Caco-2 (cell line): ENCODE data around the gene LPA. TPM values are rescaled to one million over a fixed set of nuclear protein-coding genes. Genes with fewer than 3 reads are reported as not detected.
"Not testable (repeated sequence)": the region's sequence is repeated elsewhere in the genome, so short reads cannot be mapped to it uniquely, and the experiment has no call there.

Experiments used
- BruUV-seq: library from RNA; stranded (reverse); fragments of 400-500 nt; replicated peaks from 2 replicates; lab custom pipeline; 2021; lab: Mats Ljungman, UMichigan
- CTCF ChIA-PET: fragments of 300-600 bp; sonication (Branson Sonifier 250); formaldehyde crosslinking; loops from one replicate; lab custom pipeline; 2022; ENCODE audit warnings: antibody characterized with exemption; lab: Charles Lee
- POLR2A ChIA-PET: fragments of 300-600 bp; sonication (Branson Sonifier 250); formaldehyde crosslinking; loops from one replicate; lab custom pipeline; 2022; ENCODE audit warnings: antibody characterized with exemption; lab: Charles Lee
- DNase-seq, 2 experiments: peaks; one replicate each; pipeline versions ENCODE4 v3.0.0 to v3.0.0-alpha.2; 2020 to 2022
- H3K27me3 ChIP-seq: replicated peaks from 2 replicates; pipeline ENCODE4 v1.6.0; 2011; ENCODE audit warnings: low read length; ENCODE audit not compliant: control insufficient read depth, insufficient read depth
- H3K36me3 ChIP-seq: 2 replicates; pipeline ENCODE4 v1.5.1; 2011; ENCODE audit warnings: low read length; ENCODE audit not compliant: control insufficient read depth, insufficient read depth
- H3K4me1 ChIP-seq: fragments of 250-450 bp; sonication (Bioruptor Pico); 2 replicates; pipeline ENCODE4 v1.5.1; 2020; ENCODE audit warnings: mild to moderate bottlenecking
- H3K4me3 ChIP-seq: 2 replicates; pipeline ENCODE4 v1.5.1; 2011; ENCODE audit warnings: low read depth, mild to moderate bottlenecking, control low read depth, low read length
- H3K9me3 ChIP-seq: fragments of 250-450 bp; sonication (Bioruptor Pico); 2 replicates; pipeline ENCODE4 v1.5.1; 2020; ENCODE audit warnings: mild to moderate bottlenecking, moderate library complexity
- H3K27ac Mint-ChIP-seq: one replicate; pipeline ENCODE4 v1.8.0; 2022; ENCODE audit warnings: mixed read lengths; ENCODE audit not compliant: unreplicated experiment
- H3K27me3 Mint-ChIP-seq: one replicate; pipeline ENCODE4 v1.8.0; 2022; ENCODE audit warnings: mixed read lengths; ENCODE audit not compliant: insufficient read depth, unreplicated experiment
- H3K36me3 Mint-ChIP-seq: one replicate; pipeline ENCODE4 v1.8.0; 2022; ENCODE audit warnings: mild to moderate bottlenecking, mixed read lengths; ENCODE audit not compliant: insufficient read depth, unreplicated experiment
- H3K4me1 Mint-ChIP-seq: one replicate; pipeline ENCODE4 v1.8.0; 2022; ENCODE audit warnings: low read depth, mixed read lengths; ENCODE audit not compliant: unreplicated experiment
- H3K4me3 Mint-ChIP-seq: one replicate; pipeline ENCODE4 v1.8.0; 2022; ENCODE audit warnings: mild to moderate bottlenecking, moderate library complexity, mixed read lengths; ENCODE audit not compliant: unreplicated experiment
- H3K9me3 Mint-ChIP-seq: one replicate; pipeline ENCODE4 v1.8.0; 2022; ENCODE audit warnings: mixed read lengths; ENCODE audit not compliant: unreplicated experiment
- intact Hi-C: fragments of 100-400 bp; cut with micrococcal nuclease; formaldehyde crosslinking; loops from one replicate; pipeline ENCODE4 v1.10.0; 2022; ENCODE audit not compliant: unreplicated experiment
- total RNA-seq: library from RNA; stranded (reverse); gene quantifications from 2 replicates; pipeline ENCODE4 v1.2.3, GENCODE V29; 2022
- TF ChIP-seq, protein P1 (sequence below), 2 experiments: fragments of 200-600 bp in 1 of 2; IDR thresholded peaks; 1 replicate in 1 of 2; 2 replicates in 1 of 2; pipeline versions ENCODE4 v1.5.1 to v1.8.0; 2011 to 2022; ENCODE audit warnings: antibody characterized with exemption in 1 of 2, control low read depth in 1 of 2, inconsistent platforms in 1 of 2, low read depth in 1 of 2, low read length in 1 of 2, mild to moderate bottlenecking in 1 of 2, moderate library complexity in 1 of 2; ENCODE audit not compliant: insufficient read depth in 1 of 2, severe bottlenecking in 1 of 2, unreplicated experiment in 1 of 2

The LPA gene
- total RNA-seq, 1 experiment from 2014 or later: not detected

GRCh38 chr6:160534050-160534696 is 129.9 kb downstream of the LPA start:
- CTCF ChIA-PET: interaction anchor here (0.6 to 1.9 kb wide), 4 partner anchors 9 to 671 kb away, joined by 3 to 29 read pairs (median 4); no protein-coding TSS in a partner anchor
- Mint-ChIP-seq H3K27ac (no peak overlapping the region), H3K4me3 (no peak overlapping the region), H3K36me3 (no peaks in the 10 kb centered on the region), H3K27me3 (no peaks in the 10 kb centered on the region), H3K9me3 (peaks cover 4% of the 10 kb centered on the region), H3K4me1 (no peaks in the 10 kb centered on the region)
- POLR2A ChIA-PET: no interaction called here
- DNase-seq: peak; percentile 35 to 67
- no TSS peak for BruUV-seq
- Histone ChIP-seq H3K27me3 (no peaks in the 10 kb centered on the region), H3K4me1 (no peaks in the 10 kb centered on the region), H3K9me3 (0 out of 2 replicates have a peak, but pooled peaks cover under 1% of the 10 kb centered on the region), H3K36me3 (no peaks in the 10 kb centered on the region), H3K4me3 (no peak overlapping the region)
- TF ChIP-seq, protein P1, sequence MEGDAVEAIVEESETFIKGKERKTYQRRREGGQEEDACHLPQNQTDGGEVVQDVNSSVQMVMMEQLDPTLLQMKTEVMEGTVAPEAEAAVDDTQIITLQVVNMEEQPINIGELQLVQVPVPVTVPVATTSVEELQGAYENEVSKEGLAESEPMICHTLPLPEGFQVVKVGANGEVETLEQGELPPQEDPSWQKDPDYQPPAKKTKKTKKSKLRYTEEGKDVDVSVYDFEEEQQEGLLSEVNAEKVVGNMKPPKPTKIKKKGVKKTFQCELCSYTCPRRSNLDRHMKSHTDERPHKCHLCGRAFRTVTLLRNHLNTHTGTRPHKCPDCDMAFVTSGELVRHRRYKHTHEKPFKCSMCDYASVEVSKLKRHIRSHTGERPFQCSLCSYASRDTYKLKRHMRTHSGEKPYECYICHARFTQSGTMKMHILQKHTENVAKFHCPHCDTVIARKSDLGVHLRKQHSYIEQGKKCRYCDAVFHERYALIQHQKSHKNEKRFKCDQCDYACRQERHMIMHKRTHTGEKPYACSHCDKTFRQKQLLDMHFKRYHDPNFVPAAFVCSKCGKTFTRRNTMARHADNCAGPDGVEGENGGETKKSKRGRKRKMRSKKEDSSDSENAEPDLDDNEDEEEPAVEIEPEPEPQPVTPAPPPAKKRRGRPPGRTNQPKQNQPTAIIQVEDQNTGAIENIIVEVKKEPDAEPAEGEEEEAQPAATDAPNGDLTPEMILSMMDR (IDR thresholded peaks at IDR 0.05; ENCODE audit: insufficient read depth in 1 of 2, low read depth in 1 of 2, low read length in 1 of 2, severe bottlenecking in 1 of 2, unreplicated experiment in 1 of 2): peak; percentile 88 to 89
- intact Hi-C loops: loop anchor here (1.0 to 5.0 kb wide), 3 partner anchors 14 to 447 kb away; no protein-coding TSS in a partner anchor

DNA sequence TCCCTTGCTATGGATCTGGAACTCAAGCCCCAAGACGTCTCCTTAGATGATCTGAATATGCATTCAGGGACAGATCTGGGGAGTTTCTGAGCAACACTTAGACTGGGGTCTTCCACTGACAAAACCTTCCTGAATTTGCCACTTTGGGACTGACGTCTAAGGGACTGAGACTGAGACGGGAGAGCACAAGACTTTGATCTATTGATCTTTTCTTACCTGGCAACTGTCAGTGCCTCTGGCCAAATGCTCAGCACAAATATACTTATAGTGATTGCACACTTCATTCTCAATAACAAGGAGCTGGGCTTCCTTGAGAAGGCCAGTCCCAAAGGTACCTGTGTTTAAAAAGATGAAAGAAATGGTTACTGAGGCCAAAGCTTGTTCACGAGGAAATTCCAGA is 131.8 kb downstream of the LPA start:
- Mint-ChIP-seq H3K27me3 (no peaks in the 10 kb centered on the region), H3K27ac (no peak overlapping the region), H3K9me3 (peaks cover 19% of the 10 kb centered on the region), H3K4me1 (no peaks in the 10 kb centered on the region), H3K4me3 (no peak overlapping the region), H3K36me3 (no peaks in the 10 kb centered on the region)
- ChIA-PET CTCF (no interaction called here), POLR2A (no interaction called here)
- no peak for DNase-seq
- no TSS peak for BruUV-seq
- 0 out of 2 replicates have a peak, but pooled peaks cover 3% of the 10 kb centered on the region for H3K9me3 ChIP-seq
- no peaks in the 10 kb centered on the region for H3K4me1 ChIP-seq
- TF ChIP-seq, protein P1 (IDR thresholded peaks at IDR 0.05; ENCODE audit: insufficient read depth in 1 of 2, low read depth in 1 of 2, low read length in 1 of 2, severe bottlenecking in 1 of 2, unreplicated experiment in 1 of 2): no peak
- H3K36me3 ChIP-seq: no peaks in the 10 kb centered on the region
- H3K4me3 ChIP-seq: no peak overlapping the region
- intact Hi-C loops: loop anchor here (5.0 kb wide), 1 partner anchor 445 kb away; no protein-coding TSS in a partner anchor
- no peaks in the 10 kb centered on the region for H3K27me3 ChIP-seq

DNA sequence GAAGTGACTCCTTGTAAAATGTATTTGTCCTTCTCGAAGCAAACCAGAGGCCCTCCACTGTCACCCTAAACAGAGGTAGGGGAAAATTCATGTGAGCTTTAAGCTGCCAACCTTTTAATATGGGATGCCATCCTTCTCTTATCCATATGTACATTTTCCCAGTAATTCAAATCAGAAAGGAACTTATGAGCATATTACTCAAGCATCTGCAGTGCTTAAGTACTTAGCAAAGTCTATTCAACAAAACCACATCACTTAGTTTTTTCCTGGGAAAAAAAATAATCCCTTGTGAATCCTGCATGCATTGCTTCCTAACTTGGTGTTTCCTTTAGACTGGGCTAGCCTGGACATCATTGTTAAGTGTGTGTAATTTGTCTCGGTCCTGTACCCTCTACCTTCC is 132.2 kb downstream of the LPA start:
- TF ChIP-seq, protein P1 (IDR thresholded peaks at IDR 0.05; ENCODE audit: insufficient read depth in 1 of 2, low read depth in 1 of 2, low read length in 1 of 2, severe bottlenecking in 1 of 2, unreplicated experiment in 1 of 2): no peak
- Mint-ChIP-seq H3K27me3 (no peaks in the 10 kb centered on the region), H3K9me3 (peaks cover 19% of the 10 kb centered on the region), H3K4me1 (no peaks in the 10 kb centered on the region), H3K27ac (no peak overlapping the region), H3K36me3 (no peaks in the 10 kb centered on the region), H3K4me3 (no peak overlapping the region)
- no peaks in the 10 kb centered on the region for H3K4me1 ChIP-seq
- H3K9me3 ChIP-seq: 0 out of 2 replicates have a peak, but pooled peaks cover 3% of the 10 kb centered on the region
- POLR2A ChIA-PET: no interaction called here
- intact Hi-C loops: loop anchor here (5.0 kb wide), 1 partner anchor 445 kb away; no protein-coding TSS in a partner anchor
- H3K27me3 ChIP-seq: no peaks in the 10 kb centered on the region
- no peak for DNase-seq
- no peak overlapping the region for H3K4me3 ChIP-seq
- no TSS peak for BruUV-seq
- no peaks in the 10 kb centered on the region for H3K36me3 ChIP-seq
- CTCF ChIA-PET: no interaction called here

DNA sequence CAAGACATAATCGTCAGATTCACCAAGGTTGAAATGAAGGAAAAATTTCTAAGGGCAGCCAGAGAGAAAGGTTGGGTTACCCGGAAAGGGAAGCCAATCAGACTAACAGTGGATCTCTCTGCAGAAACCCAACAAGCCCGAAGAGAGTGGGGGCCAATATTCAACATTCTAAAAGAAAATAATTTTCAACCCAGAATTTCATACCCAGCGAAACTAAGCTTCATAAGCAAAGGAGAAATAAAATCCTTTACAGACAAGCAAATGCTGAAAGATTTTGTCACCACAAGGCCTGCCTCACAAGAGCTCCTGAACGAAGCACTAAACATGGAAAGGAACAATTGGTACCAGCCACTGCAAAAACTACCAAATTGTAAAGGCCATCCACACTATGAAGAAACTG is 134.6 kb downstream of the LPA start:
- not testable (repeated sequence) for H3K36me3 Mint-ChIP-seq, BruUV-seq, H3K4me3 ChIP-seq

More for the DNA sequence above, 134.6 kb downstream of the LPA start:
- H3K4me1 Mint-ChIP-seq, POLR2A ChIA-PET, H3K9me3 ChIP-seq, H3K27ac Mint-ChIP-seq, H3K4me3 Mint-ChIP-seq, H3K36me3 ChIP-seq, DNase-seq, intact Hi-C loops, CTCF ChIA-PET, H3K27me3 Mint-ChIP-seq, H3K4me1 ChIP-seq, H3K27me3 ChIP-seq: not testable (repeated sequence)
- peaks cover 19% of the 10 kb centered on the region for H3K9me3 Mint-ChIP-seq
